Measurements from ENCODE around the gene TGIF2.

- no peak for TF ChIP-seq CEBPB (IDR thresholded peaks at IDR 0.05; ENCODE audit: low read depth)
- TF ChIP-seq ELF1 (IDR thresholded peaks at IDR 0.05; ENCODE audit: borderline replicate concordance, low read depth) = no peak
- TF ChIP-seq CTCF (IDR thresholded peaks at IDR 0.05 in 2 of 3, conservative IDR thresholded peaks at IDR 0.05 in 1 of 3; ENCODE audit: borderline replicate concordance in 1 of 3, insufficient read depth in 1 of 3, low read depth in 2 of 3, low read length in 2 of 3) = no peak
- no peak for TF ChIP-seq EZH2phosphoT487 (IDR thresholded peaks at IDR 0.05; ENCODE audit: borderline replicate concordance)
- TF ChIP-seq POLR2AphosphoS5 (IDR thresholded peaks at IDR 0.05; ENCODE audit: low read depth, low read length) = peak; percentile 35; the same call in 1 of the 2 replicates
- no peak for TF ChIP-seq FOSL1 (IDR thresholded peaks at IDR 0.05; ENCODE audit: low read depth)
- no peak for TF ChIP-seq RAD21 (IDR thresholded peaks at IDR 0.05; ENCODE audit: low read depth)
- no peak for TF ChIP-seq EZH2 (IDR thresholded peaks at IDR 0.05)
- no peak for TF ChIP-seq POLR2A (IDR thresholded peaks at IDR 0.05; ENCODE audit: borderline replicate concordance, extremely low read depth, insufficient read depth, insufficient read length)
- TF ChIP-seq, protein P1, sequence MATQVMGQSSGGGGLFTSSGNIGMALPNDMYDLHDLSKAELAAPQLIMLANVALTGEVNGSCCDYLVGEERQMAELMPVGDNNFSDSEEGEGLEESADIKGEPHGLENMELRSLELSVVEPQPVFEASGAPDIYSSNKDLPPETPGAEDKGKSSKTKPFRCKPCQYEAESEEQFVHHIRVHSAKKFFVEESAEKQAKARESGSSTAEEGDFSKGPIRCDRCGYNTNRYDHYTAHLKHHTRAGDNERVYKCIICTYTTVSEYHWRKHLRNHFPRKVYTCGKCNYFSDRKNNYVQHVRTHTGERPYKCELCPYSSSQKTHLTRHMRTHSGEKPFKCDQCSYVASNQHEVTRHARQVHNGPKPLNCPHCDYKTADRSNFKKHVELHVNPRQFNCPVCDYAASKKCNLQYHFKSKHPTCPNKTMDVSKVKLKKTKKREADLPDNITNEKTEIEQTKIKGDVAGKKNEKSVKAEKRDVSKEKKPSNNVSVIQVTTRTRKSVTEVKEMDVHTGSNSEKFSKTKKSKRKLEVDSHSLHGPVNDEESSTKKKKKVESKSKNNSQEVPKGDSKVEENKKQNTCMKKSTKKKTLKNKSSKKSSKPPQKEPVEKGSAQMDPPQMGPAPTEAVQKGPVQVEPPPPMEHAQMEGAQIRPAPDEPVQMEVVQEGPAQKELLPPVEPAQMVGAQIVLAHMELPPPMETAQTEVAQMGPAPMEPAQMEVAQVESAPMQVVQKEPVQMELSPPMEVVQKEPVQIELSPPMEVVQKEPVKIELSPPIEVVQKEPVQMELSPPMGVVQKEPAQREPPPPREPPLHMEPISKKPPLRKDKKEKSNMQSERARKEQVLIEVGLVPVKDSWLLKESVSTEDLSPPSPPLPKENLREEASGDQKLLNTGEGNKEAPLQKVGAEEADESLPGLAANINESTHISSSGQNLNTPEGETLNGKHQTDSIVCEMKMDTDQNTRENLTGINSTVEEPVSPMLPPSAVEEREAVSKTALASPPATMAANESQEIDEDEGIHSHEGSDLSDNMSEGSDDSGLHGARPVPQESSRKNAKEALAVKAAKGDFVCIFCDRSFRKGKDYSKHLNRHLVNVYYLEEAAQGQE (IDR thresholded peaks at IDR 0.05; ENCODE audit: low read depth) = no peak
- TF ChIP-seq ZNF274 (IDR thresholded peaks at IDR 0.05; ENCODE audit: low read depth, low read length) = no peak
These were observed at the start of gene TGIF2 for GRCh38 chr20:36573103-36573797.
